IPS DF 19.7 (cell line): ENCODE results near the gene WDR82.

Experiments used
- DNase-seq: peaks from one replicate; pipeline ENCODE4 v3.0.0-alpha.2; 2013; ENCODE audit warnings: low read depth, low spot score

Gene WDR82

DNA sequence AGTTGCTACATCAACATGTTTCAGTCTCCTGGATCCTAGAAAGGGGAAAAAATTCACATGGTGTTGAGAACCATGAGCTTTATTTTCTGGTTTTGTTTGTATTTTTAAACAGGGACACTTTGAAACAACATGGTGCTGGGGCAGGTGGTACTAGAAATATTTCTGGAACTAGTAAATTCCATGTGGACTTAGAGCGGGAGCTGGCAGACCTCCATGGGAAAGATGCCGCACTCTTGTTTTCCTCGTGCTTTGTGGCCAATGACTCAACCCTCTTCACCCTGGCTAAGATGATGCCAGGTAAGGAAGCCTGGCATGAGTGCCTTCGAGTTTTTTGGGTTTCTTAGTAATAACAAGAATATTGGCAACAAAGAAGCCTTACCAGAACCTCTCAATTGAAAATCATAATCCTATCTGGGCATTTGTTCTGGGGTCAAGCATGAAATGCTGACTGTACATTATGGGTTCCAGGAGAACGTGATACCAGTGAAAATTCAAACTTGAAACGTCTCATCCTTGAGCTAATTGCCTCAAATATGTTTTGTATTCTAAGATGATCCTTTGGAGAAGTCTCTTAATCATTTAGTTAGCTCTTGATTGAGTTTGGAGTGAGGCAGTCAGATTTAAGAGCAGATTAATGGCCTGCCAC lies 72.6 kb downstream of the WDR82 start:
- DNase-seq: no peak
